GM12873 (cell line): ENCODE measurements around the gene IRF3.

Experiments used
- CTCF ChIP-seq: IDR thresholded peaks from 2 replicates; pipeline ENCODE4 v1.5.1; 2012; ENCODE audit warnings: low read depth, mild to moderate bottlenecking, moderate library complexity, low read length, control low read depth; ENCODE audit not compliant: insufficient read depth; ENCODE audit errors: missing control alignments

The IRF3 gene

GRCh38 chr19:49663224-49663623 is 2.4 kb downstream of the IRF3 start:
- TF ChIP-seq CTCF = no peak

- TF ChIP-seq CTCF = no peak
These were observed 3.6 kb downstream of the IRF3 start for GRCh38 chr19:49662011-49662410.

- TF ChIP-seq CTCF = no peak
These were observed 5.2 kb downstream of the IRF3 start for GRCh38 chr19:49660338-49660961.

GRCh38 chr19:49658566-49659442 is 6.9 kb downstream of the IRF3 start:
- TF ChIP-seq CTCF = no peak

GRCh38 chr19:49658139-49658517 is 7.5 kb downstream of the IRF3 start:
- TF ChIP-seq CTCF = no peak

- no peak for TF ChIP-seq CTCF
These were observed 8.0 kb downstream of the IRF3 start for GRCh38 chr19:49657493-49658138.

DNA sequence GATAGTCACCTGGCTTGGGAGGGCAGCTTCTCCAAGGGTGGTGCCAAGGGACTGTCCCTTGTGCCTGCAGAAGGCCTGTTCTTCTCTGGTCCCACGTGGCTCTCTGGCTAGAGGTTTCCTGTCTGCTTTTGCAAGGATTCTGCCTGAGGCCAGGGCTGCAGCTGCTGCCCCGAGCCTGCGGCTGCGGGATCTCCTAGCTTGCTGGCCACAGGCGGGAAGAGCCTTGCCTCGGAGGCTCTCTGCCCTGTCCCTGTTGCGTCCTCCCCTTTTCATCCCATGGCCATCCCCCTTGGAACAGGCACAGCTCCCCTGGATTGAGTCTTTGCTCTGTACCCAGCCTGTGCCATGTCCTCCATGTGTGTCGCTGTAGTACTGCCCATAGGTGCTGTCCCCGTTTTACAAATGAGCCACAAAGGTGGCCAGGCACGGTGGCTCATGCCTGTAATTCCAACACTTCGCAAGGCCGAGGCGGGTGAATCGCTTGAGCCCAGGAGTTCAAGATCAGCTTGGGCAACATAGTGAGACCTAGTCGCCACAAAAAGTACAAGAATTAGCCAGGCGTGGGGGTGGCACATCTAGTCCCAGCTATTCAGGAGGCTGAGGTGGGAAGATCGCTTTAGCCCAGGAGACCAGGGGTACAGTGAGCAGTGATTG is 9.1 kb downstream of the IRF3 start:
- TF ChIP-seq CTCF = no peak
